A673 (cell line): Measurements from ENCODE around the gene DDB1. TPM values are rescaled to one million over a fixed set of nuclear protein-coding genes. Genes with fewer than 3 reads are reported as not detected.

Experiments
- BruUV-seq: library from RNA; stranded (reverse); fragments of 400-500 nt; replicated peaks from 2 replicates; lab custom pipeline; 2021; lab: Mats Ljungman, UMichigan
- CTCF ChIA-PET: fragments of 300-600 bp; sonication (Branson Sonifier 250); formaldehyde crosslinking; loops from one replicate; lab custom pipeline; 2022; ENCODE audit warnings: antibody characterized with exemption; lab: Charles Lee
- POLR2A ChIA-PET: fragments of 300-600 bp; sonication (Branson Sonifier 250); formaldehyde crosslinking; loops from one replicate; lab custom pipeline; 2022; ENCODE audit warnings: antibody characterized with exemption; ENCODE audit not compliant: low non-redundant PET; lab: Charles Lee
- DNase-seq: peaks from one replicate; pipeline ENCODE4 v3.0.0-alpha.2; 2015; ENCODE audit warnings: low spot score
- H3K27ac ChIP-seq: fragments of 200-600 bp; sonication (generic); 2 replicates; pipeline ENCODE4 v1.5.1; 2016; ENCODE audit warnings: mixed run types, low read depth, mild to moderate bottlenecking, mixed read lengths, antibody characterized with exemption, low read length; ENCODE audit not compliant: poor library complexity, severe bottlenecking
- H3K27me3 ChIP-seq: fragments of 200-600 bp; sonication (generic); replicated peaks from 2 replicates; pipeline ENCODE4 v1.6.1; 2017; ENCODE audit warnings: mixed run types, low read depth, mild to moderate bottlenecking, mixed read lengths, antibody characterized with exemption, low read length; ENCODE audit not compliant: insufficient read depth, poor library complexity
- H3K36me3 ChIP-seq: fragments of 200-600 bp; sonication (generic); 2 replicates; pipeline ENCODE4 v1.6.1; 2016; ENCODE audit warnings: mixed run types, mild to moderate bottlenecking, mixed read lengths, antibody characterized with exemption, low read length; ENCODE audit not compliant: insufficient read depth, poor library complexity, severe bottlenecking
- H3K4me1 ChIP-seq: fragments of 200-600 bp; sonication (generic); 2 replicates; pipeline ENCODE4 v1.6.1; 2017; ENCODE audit warnings: mixed run types, mild to moderate bottlenecking, mixed read lengths, antibody characterized with exemption, low read length; ENCODE audit not compliant: insufficient read depth, poor library complexity, severe bottlenecking
- H3K4me3 ChIP-seq: fragments of 200-600 bp; sonication (generic); 2 replicates; pipeline ENCODE4 v1.5.1; 2016; ENCODE audit warnings: low read depth, mixed run types, mild to moderate bottlenecking, mixed read lengths, low read length; ENCODE audit not compliant: poor library complexity, severe bottlenecking
- H3K9me3 ChIP-seq: fragments of 200-600 bp; sonication (generic); 2 replicates; pipeline ENCODE4 v1.6.1; 2016; ENCODE audit warnings: mixed run types, low read depth, mild to moderate bottlenecking, mixed read lengths, antibody characterized with exemption, low read length; ENCODE audit not compliant: poor library complexity, severe bottlenecking
- CTCF ChIP-seq: fragments of 300-800, 200-600 bp; sonication (generic); conservative IDR thresholded peaks from 2 replicates; pipeline ENCODE4 v1.5.1; 2017; ENCODE audit warnings: low read depth, mild to moderate bottlenecking, antibody characterized with exemption, low read length, moderate library complexity, mixed read lengths
- EZH2 ChIP-seq: fragments of 200-600 bp; sonication (generic); IDR thresholded peaks from 2 replicates; pipeline ENCODE4 v1.6.1; 2017; ENCODE audit warnings: borderline replicate concordance, low read depth, mild to moderate bottlenecking, mixed read lengths, antibody characterized with exemption, low read length; ENCODE audit not compliant: poor library complexity, severe bottlenecking
- intact Hi-C: fragments of 100-400 bp; cut with micrococcal nuclease; formaldehyde crosslinking; loops from one replicate; pipeline ENCODE4 v1.10.0; 2022; ENCODE audit not compliant: unreplicated experiment
- total RNA-seq: library from RNA; stranded (reverse); gene quantifications from 2 replicates; pipeline ENCODE4 v1.2.3, GENCODE V29; 2021

DDB1 gene
- total RNA-seq, 1 experiment from 2014 or later: 305 TPM

GRCh38 chr11:61293867-61294716 lies 38.8 kb downstream of the DDB1 start:
- TF ChIP-seq CTCF (0 out of 2 replicates have a peak, but pooled peaks have one; percentile 14), EZH2 (no peak)
- ChIA-PET POLR2A (interaction anchor here (0.5 kb wide), 1 partner anchor 65 kb away, joined by 3 read pairs; no protein-coding TSS in a partner anchor), CTCF (interaction anchor here (0.9 to 1.3 kb wide), 2 partner anchors 42 to 91 kb away, joined by 3 to 4 read pairs; no protein-coding TSS in a partner anchor)
- intact Hi-C loops: no loop called here
- H3K9me3 ChIP-seq: no peaks in the 10 kb centered on the region
- peaks cover 3% of the 10 kb centered on the region for H3K36me3 ChIP-seq
- peak; percentile 73 for DNase-seq
- no peaks in the 10 kb centered on the region for H3K27me3 ChIP-seq
- H3K4me1 ChIP-seq: peaks cover 8% of the 10 kb centered on the region
- peak overlapping the region; percentile 61 for H3K4me3 ChIP-seq
- BruUV-seq: no TSS peak
- peak overlapping the region; percentile 75 for H3K27ac ChIP-seq

GRCh38 chr11:61292356-61292755 lies 40.5 kb downstream of the DDB1 start:
- CTCF ChIA-PET: no interaction called here
- Histone ChIP-seq H3K27me3 (no peaks in the 10 kb centered on the region), H3K4me3 (no peak overlapping the region), H3K27ac (no peak overlapping the region), H3K9me3 (no peaks in the 10 kb centered on the region), H3K4me1 (peaks cover 8% of the 10 kb centered on the region), H3K36me3 (no peaks in the 10 kb centered on the region)
- POLR2A ChIA-PET: interaction anchor here (0.7 kb wide), 1 partner anchor 417 kb away, joined by 11 read pairs; no protein-coding TSS in a partner anchor
- no peak for DNase-seq
- BruUV-seq: no TSS peak
- TF ChIP-seq EZH2: no peak
- no peak for TF ChIP-seq CTCF
- intact Hi-C loops: no loop called here

- no peak for DNase-seq
- Histone ChIP-seq H3K36me3 (no peaks in the 10 kb centered on the region), H3K4me3 (no peak overlapping the region), H3K27me3 (no peaks in the 10 kb centered on the region), H3K9me3 (no peaks in the 10 kb centered on the region), H3K4me1 (peaks cover 8% of the 10 kb centered on the region), H3K27ac (no peak overlapping the region)
- POLR2A ChIA-PET: no interaction called here
- BruUV-seq: no TSS peak
- TF ChIP-seq CTCF: peak; percentile 42
- TF ChIP-seq EZH2: no peak
- CTCF ChIA-PET: no interaction called here
- intact Hi-C loops: no loop called here
These were observed 41.8 kb downstream of the DDB1 start for GRCh38 chr11:61290905-61291690.
